Upper lobe of left lung (tissue), 6 donors: Measurements from ENCODE around the gene GRIN2D. TPM values are rescaled to one million over a fixed set of nuclear protein-coding genes. Genes with fewer than 3 reads are reported as not detected.

Experiments
- ATAC-seq, 2 donors: fragments of 200-7000 bp; cut with Tn5 transposase; one replicate each; pipeline ENCODE4 v1.9.1; 2022; ENCODE audit warnings: mild to moderate bottlenecking in 2 of 2, moderate library complexity in 2 of 2; ENCODE audit not compliant: low FRiP score in 2 of 2
- DNase-seq, 2 donors: peaks; one replicate each; pipeline ENCODE4 v3.0.0-alpha.2; 2019 to 2020
- H3K27ac ChIP-seq, 4 donors: fragments of 200-600 bp; sonication (generic); one replicate each; pipeline ENCODE4 v1.5.1; 2016 to 2019
- H3K27me3 ChIP-seq, 4 donors: fragments of 200-600 bp; sonication (generic); one replicate each; pipeline ENCODE4 v1.5.1; 2017 to 2019
- H3K36me3 ChIP-seq, 4 donors: fragments of 200-600 bp; sonication (generic); one replicate each; pipeline ENCODE4 v1.5.1; 2016 to 2019
- H3K4me1 ChIP-seq, 4 donors: fragments of 200-600 bp; sonication (generic); one replicate each; pipeline ENCODE4 v1.5.1; 2018 to 2019
- H3K4me3 ChIP-seq, 4 donors: fragments of 200-600 bp; sonication (generic); one replicate each; pipeline ENCODE4 v1.5.1; 2017 to 2019; ENCODE audit warnings: mild to moderate bottlenecking in 2 of 4, moderate library complexity in 1 of 4
- H3K9me3 ChIP-seq, 4 donors: fragments of 200-600 bp; sonication (generic); one replicate each; pipeline ENCODE4 v1.5.1; 2018 to 2019
- CTCF ChIP-seq, 6 experiments: fragments of 450-650 bp in 4 of 6; fragments of 200-600 bp in 2 of 6; sonication (generic) in 2 of 6; IDR thresholded peaks; one replicate each; pipeline ENCODE4 v1.5.1; 2016 to 2019; ENCODE audit warnings: antibody characterized with exemption in 6 of 6
- EP300 ChIP-seq, 4 donors: sonication (generic); formaldehyde crosslinking; IDR thresholded peaks; one replicate each; pipeline ENCODE4 v1.5.1; 2017; ENCODE audit warnings: antibody characterized with exemption in 4 of 4, control low read depth in 2 of 4
- POLR2A ChIP-seq, 4 donors: fragments of 450-650 bp; IDR thresholded peaks; one replicate each; pipeline ENCODE4 v1.5.1; 2016 to 2017; ENCODE audit warnings: antibody characterized with exemption in 4 of 4, mild to moderate bottlenecking in 2 of 4
- POLR2AphosphoS5 ChIP-seq, 2 donors: sonication (generic); formaldehyde crosslinking; IDR thresholded peaks; one replicate each; pipeline ENCODE4 v1.5.1; 2017; ENCODE audit warnings: antibody characterized with exemption in 2 of 2
- WGBS, 2 donors: methylation state at CpG; one replicate each; pipeline ENCODE4 v1.1.5; 2017 to 2018; 5-methylcytosine and 5-hydroxymethylcytosine counted together
- total RNA-seq, 6 donors: library from RNA; depleted of rRNA in 4 of 6; stranded (reverse); fragments of >200 nt in 4 of 6; gene quantifications; one replicate each; pipeline versions ENCODE4 v1.1.0 to v1.2.1, GENCODE V29; 2016 to 2021
- donor health status: DM: no; HTN: no; CAD: no; lungs with moderate emphysema.
- donor health status: DM: no; HTN: yes; CAD: no; lungs with severe emphysema.

The GRIN2D gene
- total RNA-seq, 6 donors from 2014 or later = 0.15 to 1.4 (median 0.57) TPM

- ATAC-seq (no peak), DNase-seq (no peak)
- WGBS, 2 donors = 58 to 60% methylated on average over 4 of the region's 4 CpGs
- TF ChIP-seq EP300 (IDR thresholded peaks at IDR 0.05) (no peak), CTCF (IDR thresholded peaks at IDR 0.05) (no peak), POLR2A (IDR thresholded peaks at IDR 0.05) (no peak), POLR2AphosphoS5 (IDR thresholded peaks at IDR 0.05) (no peak)
- Histone ChIP-seq H3K27me3 (no peaks in the 10 kb centered on the region), H3K36me3 (no peaks in the 10 kb centered on the region), H3K4me1 (peaks cover 0 to 4% (median under 1%) of the 10 kb centered on the region in 4 donors), H3K9me3 (no peaks in the 10 kb centered on the region), H3K4me3 (no peak overlapping the region), H3K27ac (no peak overlapping the region)
Observed at GRCh38 chr19:48372904-48373303, 20.6 kb upstream of the GRIN2D start.

GRCh38 chr19:48373567-48373966 lies 19.9 kb upstream of the GRIN2D start:
- H3K36me3 ChIP-seq = no peaks in the 10 kb centered on the region
- H3K4me1 ChIP-seq = peaks cover 0 to 8% (median 2%) of the 10 kb centered on the region in 4 donors
- 83 to 90% methylated on average over 10 to 11 of the region's 11 CpGs for WGBS, 2 donors
- no peaks in the 10 kb centered on the region for H3K9me3 ChIP-seq
- no peak for ATAC-seq
- H3K27me3 ChIP-seq = no peaks in the 10 kb centered on the region
- H3K27ac ChIP-seq = no peak overlapping the region
- H3K4me3 ChIP-seq = no peak overlapping the region
- no peak for DNase-seq
- TF ChIP-seq POLR2A (IDR thresholded peaks at IDR 0.05) (no peak), CTCF (IDR thresholded peaks at IDR 0.05) (no peak), POLR2AphosphoS5 (IDR thresholded peaks at IDR 0.05) (no peak), EP300 (IDR thresholded peaks at IDR 0.05) (no peak)

GRCh38 chr19:48378194-48378570 lies 15.3 kb upstream of the GRIN2D start:
- no peak for ATAC-seq
- no peak for DNase-seq
- Histone ChIP-seq H3K36me3 (peaks cover 3 to 22% (median 14%) of the 10 kb centered on the region in 4 donors), H3K27me3 (no peaks in the 10 kb centered on the region), H3K4me3 (no peak overlapping the region), H3K9me3 (no peaks in the 10 kb centered on the region), H3K4me1 (peaks cover 0 to 8% (median 2%) of the 10 kb centered on the region in 4 donors), H3K27ac (no peak overlapping the region)
- TF ChIP-seq POLR2AphosphoS5 (IDR thresholded peaks at IDR 0.05) (no peak), CTCF (IDR thresholded peaks at IDR 0.05) (no peak), EP300 (IDR thresholded peaks at IDR 0.05) (no peak), POLR2A (IDR thresholded peaks at IDR 0.05) (no peak)
- 86% methylated on average over 10 of the region's 10 CpGs for WGBS, 2 donors

GRCh38 chr19:48379058-48379457 lies 14.4 kb upstream of the GRIN2D start:
- H3K9me3 ChIP-seq = no peaks in the 10 kb centered on the region
- no peaks in the 10 kb centered on the region for H3K27me3 ChIP-seq
- DNase-seq = no peak
- H3K4me3 ChIP-seq = no peak overlapping the region
- TF ChIP-seq EP300 (IDR thresholded peaks at IDR 0.05) (no peak), POLR2A (IDR thresholded peaks at IDR 0.05) (no peak), POLR2AphosphoS5 (IDR thresholded peaks at IDR 0.05) (no peak), CTCF (IDR thresholded peaks at IDR 0.05) (no peak)
- peaks cover 0 to 8% (median 2%) of the 10 kb centered on the region in 4 donors for H3K4me1 ChIP-seq
- peaks cover 11 to 31% (median 23%) of the 10 kb centered on the region in 4 donors for H3K36me3 ChIP-seq
- ATAC-seq = no peak
- 77 to 80% methylated on average over 5 of the region's 5 CpGs for WGBS, 2 donors
- H3K27ac ChIP-seq = no peak overlapping the region

DNA sequence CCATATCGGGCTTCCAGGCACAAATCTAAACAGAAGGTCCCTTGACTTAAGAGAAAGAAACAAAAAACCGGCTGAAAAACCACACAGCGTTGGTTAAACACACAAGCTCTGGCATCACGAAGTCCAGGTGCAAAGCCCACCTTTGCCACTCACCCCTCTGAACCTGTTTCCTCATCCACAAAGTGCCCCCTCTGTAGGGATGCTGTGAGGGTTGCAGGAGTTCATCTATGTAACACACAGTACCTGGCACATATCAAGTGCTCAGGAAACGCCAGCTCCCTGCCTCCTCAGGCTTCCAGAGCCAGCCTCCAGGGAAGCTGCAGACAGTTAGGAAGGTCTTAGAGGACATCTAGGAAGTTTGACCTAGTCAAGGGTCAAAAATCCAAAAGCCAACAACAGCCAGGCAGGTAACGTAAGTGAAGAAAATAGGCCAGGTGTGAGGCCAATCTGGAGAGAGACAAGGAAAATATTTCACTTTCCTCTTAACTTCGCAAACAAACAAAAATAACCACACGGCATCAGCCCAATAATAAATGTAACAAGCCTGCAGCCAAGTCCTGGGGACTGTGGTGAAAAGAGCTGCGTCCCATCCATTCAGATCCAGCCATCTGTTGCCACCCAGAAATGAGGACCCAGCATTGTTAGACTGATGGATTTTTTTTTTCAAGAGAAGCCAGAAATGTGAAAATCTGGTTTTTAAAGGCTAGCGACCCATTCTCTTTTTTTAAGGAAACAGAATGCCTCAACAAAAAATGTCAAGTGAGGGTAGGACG lies 12.1 kb upstream of the GRIN2D start:
- Histone ChIP-seq H3K27ac (no peak overlapping the region), H3K4me3 (no peak overlapping the region), H3K36me3 (peaks cover 23 to 54% (median 46%) of the 10 kb centered on the region in 4 donors), H3K4me1 (peaks cover 0 to 8% (median 2%) of the 10 kb centered on the region in 4 donors), H3K27me3 (no peaks in the 10 kb centered on the region), H3K9me3 (no peaks in the 10 kb centered on the region)
- TF ChIP-seq CTCF (IDR thresholded peaks at IDR 0.05) (no peak), POLR2AphosphoS5 (IDR thresholded peaks at IDR 0.05) (no peak), EP300 (IDR thresholded peaks at IDR 0.05) (no peak), POLR2A (IDR thresholded peaks at IDR 0.05) (no peak)
- DNase-seq = no peak
- ATAC-seq = no peak
- WGBS, 2 donors = 87 to 88% methylated on average over 11 of the region's 11 CpGs
